Liver (tissue), 3 donors: ENCODE data around the gene SUN2.

Experiments
- GABPA ChIP-seq, 2 donors: IDR thresholded peaks in 1 of 2; conservative IDR thresholded peaks in 1 of 2; 2 replicates each; pipeline ENCODE4 v1.6.1; 2016; ENCODE audit warnings: antibody characterized with exemption in 2 of 2, mild to moderate bottlenecking in 1 of 2, moderate library complexity in 1 of 2
- NR2F2 ChIP-seq: IDR thresholded peaks from 2 replicates; pipeline ENCODE4 v1.6.1; 2016; ENCODE audit warnings: antibody characterized with exemption
- SP1 ChIP-seq: IDR thresholded peaks from 2 replicates; pipeline ENCODE4 v1.6.1; 2018; ENCODE audit warnings: antibody characterized with exemption, mild to moderate bottlenecking
- TAF1 ChIP-seq: conservative IDR thresholded peaks from 2 replicates; pipeline ENCODE4 v1.6.1; 2016; ENCODE audit warnings: antibody characterized with exemption, mild to moderate bottlenecking
- YY1 ChIP-seq: IDR thresholded peaks from 2 replicates; pipeline ENCODE4 v1.6.1; 2016; ENCODE audit warnings: antibody characterized with exemption, mild to moderate bottlenecking
- TF ChIP-seq, protein P1 (sequence below): fragments of 150-350 bp; IDR thresholded peaks from 2 replicates; pipeline ENCODE4 v1.5.1; 2017; ENCODE audit warnings: improper control_type of control experiment, low read depth, low read length; ENCODE audit not compliant: missing input control
- donor health status: healthy.
- donor health status: healthy.

DNA sequence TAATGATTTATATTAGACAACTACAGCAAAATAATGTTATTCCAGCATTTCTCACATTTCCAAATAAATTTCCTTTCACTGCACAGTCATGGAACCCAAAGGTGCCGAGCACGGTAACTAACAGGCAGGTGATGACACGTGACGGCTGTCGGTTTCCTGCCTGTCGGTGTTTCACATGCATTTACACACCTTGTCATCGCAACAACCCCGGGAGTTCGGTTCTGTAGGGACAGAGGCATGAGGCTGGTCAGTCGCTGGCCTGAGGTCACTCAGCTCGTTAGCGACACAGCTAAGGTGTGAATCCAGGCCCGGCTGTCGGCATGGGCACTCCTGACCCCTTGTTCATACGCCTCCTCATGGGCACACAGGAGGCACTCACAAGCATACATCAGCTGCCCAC, 28.2 kb upstream of the SUN2 start:
- TF ChIP-seq, protein P1, sequence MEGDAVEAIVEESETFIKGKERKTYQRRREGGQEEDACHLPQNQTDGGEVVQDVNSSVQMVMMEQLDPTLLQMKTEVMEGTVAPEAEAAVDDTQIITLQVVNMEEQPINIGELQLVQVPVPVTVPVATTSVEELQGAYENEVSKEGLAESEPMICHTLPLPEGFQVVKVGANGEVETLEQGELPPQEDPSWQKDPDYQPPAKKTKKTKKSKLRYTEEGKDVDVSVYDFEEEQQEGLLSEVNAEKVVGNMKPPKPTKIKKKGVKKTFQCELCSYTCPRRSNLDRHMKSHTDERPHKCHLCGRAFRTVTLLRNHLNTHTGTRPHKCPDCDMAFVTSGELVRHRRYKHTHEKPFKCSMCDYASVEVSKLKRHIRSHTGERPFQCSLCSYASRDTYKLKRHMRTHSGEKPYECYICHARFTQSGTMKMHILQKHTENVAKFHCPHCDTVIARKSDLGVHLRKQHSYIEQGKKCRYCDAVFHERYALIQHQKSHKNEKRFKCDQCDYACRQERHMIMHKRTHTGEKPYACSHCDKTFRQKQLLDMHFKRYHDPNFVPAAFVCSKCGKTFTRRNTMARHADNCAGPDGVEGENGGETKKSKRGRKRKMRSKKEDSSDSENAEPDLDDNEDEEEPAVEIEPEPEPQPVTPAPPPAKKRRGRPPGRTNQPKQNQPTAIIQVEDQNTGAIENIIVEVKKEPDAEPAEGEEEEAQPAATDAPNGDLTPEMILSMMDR: no peak
- TF ChIP-seq GABPA (IDR thresholded peaks at IDR 0.05 in 1 of 2, conservative IDR thresholded peaks at IDR 0.05 in 1 of 2) (no peak), NR2F2 (no peak), TAF1 (no peak), YY1 (no peak), SP1 (no peak)
